Muscle layer of colon (tissue), 2 donors: ENCODE results near the gene DCTN4.
A peak's percentile ranks its signal among the peaks of the same experiment; 100 is the strongest.

Source experiments
- H3K27ac ChIP-seq: one replicate; pipeline ENCODE4 v1.7.0; 2013; ENCODE audit warnings: low read depth, mild to moderate bottlenecking, low read length, moderate library complexity
- H3K27me3 ChIP-seq, 2 donors: one replicate each; pipeline ENCODE4 v1.7.0; 2013; ENCODE audit warnings: low read length in 2 of 2, mild to moderate bottlenecking in 2 of 2; ENCODE audit not compliant: insufficient read depth in 2 of 2, control insufficient read depth in 1 of 2
- H3K36me3 ChIP-seq: one replicate; pipeline ENCODE4 v1.7.0; 2013; ENCODE audit warnings: mild to moderate bottlenecking, low read length; ENCODE audit not compliant: insufficient read depth
- H3K4me1 ChIP-seq: one replicate; pipeline ENCODE4 v1.7.0; 2013; ENCODE audit warnings: mild to moderate bottlenecking, low read length; ENCODE audit not compliant: insufficient read depth
- H3K4me3 ChIP-seq, 2 donors: one replicate each; pipeline ENCODE4 v1.7.0; 2013; ENCODE audit warnings: low read length in 2 of 2, low read depth in 1 of 2, mild to moderate bottlenecking in 1 of 2, moderate library complexity in 1 of 2
- H3K9ac ChIP-seq: one replicate; pipeline ENCODE4 v1.7.0; 2013; ENCODE audit warnings: low read length
- H3K9me3 ChIP-seq: one replicate; pipeline ENCODE4 v1.7.0; 2013; ENCODE audit warnings: mild to moderate bottlenecking, low read length
- donor health status: abdominal sarcoma.
- donor health status: Adenocarcinoma of cecum.

DCTN4 gene

GRCh38 chr5:150729859-150730258 lies 29.0 kb downstream of the DCTN4 start:
- no peak overlapping the region for H3K4me3 ChIP-seq
- H3K4me1 ChIP-seq, result no peaks in the 10 kb centered on the region
- no peaks in the 10 kb centered on the region for H3K9me3 ChIP-seq
- no peak overlapping the region for H3K27ac ChIP-seq
- H3K9ac ChIP-seq, result no peak overlapping the region
- peaks cover 46% of the 10 kb centered on the region for H3K36me3 ChIP-seq
- no peaks in the 10 kb centered on the region for H3K27me3 ChIP-seq

GRCh38 chr5:150723845-150724244 lies 35.0 kb downstream of the DCTN4 start:
- no peaks in the 10 kb centered on the region for H3K9me3 ChIP-seq
- H3K4me1 ChIP-seq, result no peaks in the 10 kb centered on the region
- no peaks in the 10 kb centered on the region for H3K27me3 ChIP-seq
- no peak overlapping the region for H3K9ac ChIP-seq
- H3K36me3 ChIP-seq, result peaks cover 68% of the 10 kb centered on the region
- H3K27ac ChIP-seq, result no peak overlapping the region
- H3K4me3 ChIP-seq, result no peak overlapping the region

GRCh38 chr5:150710165-150710564 lies 48.7 kb downstream of the DCTN4 start:
- no peak overlapping the region for H3K27ac ChIP-seq
- no peaks in the 10 kb centered on the region for H3K4me1 ChIP-seq
- H3K27me3 ChIP-seq, result no peaks in the 10 kb centered on the region
- H3K9me3 ChIP-seq, result no peaks in the 10 kb centered on the region
- H3K4me3 ChIP-seq, result no peak overlapping the region
- H3K9ac ChIP-seq, result no peak overlapping the region
- peaks cover 44% of the 10 kb centered on the region for H3K36me3 ChIP-seq

GRCh38 chr5:150706776-150707390 lies 51.9 kb downstream of the DCTN4 start:
- Histone ChIP-seq H3K36me3 (peaks cover 29% of the 10 kb centered on the region), H3K9me3 (no peaks in the 10 kb centered on the region), H3K4me3 (no peak overlapping the region), H3K9ac (no peak overlapping the region), H3K27ac (no peak overlapping the region), H3K27me3 (no peaks in the 10 kb centered on the region), H3K4me1 (no peaks in the 10 kb centered on the region)

GRCh38 chr5:150703762-150704161 lies 55.1 kb downstream of the DCTN4 start:
- no peaks in the 10 kb centered on the region for H3K9me3 ChIP-seq
- peaks cover under 1% of the 10 kb centered on the region for H3K36me3 ChIP-seq
- no peak overlapping the region for H3K9ac ChIP-seq
- H3K27me3 ChIP-seq, result no peaks in the 10 kb centered on the region
- peaks cover 13% of the 10 kb centered on the region for H3K4me1 ChIP-seq
- no peak overlapping the region for H3K4me3 ChIP-seq
- no peak overlapping the region for H3K27ac ChIP-seq

- peak within 1 kb of the TSS; percentile 51 for H3K9ac ChIP-seq
- H3K36me3 ChIP-seq, result peaks cover 28% of the 10 kb centered on the region
- no peaks in the 10 kb centered on the region for H3K9me3 ChIP-seq
- H3K4me1 ChIP-seq, result peaks cover 13% of the 10 kb centered on the region
- peak within 1 kb of the TSS; percentile 65 to 78 for H3K4me3 ChIP-seq
- peak within 1 kb of the TSS; percentile 98 for H3K27ac ChIP-seq
- H3K27me3 ChIP-seq, result no peaks in the 10 kb centered on the region
These were observed 58.0 kb downstream of the DCTN4 start, which contains the start of gene RBM22 for GRCh38 chr5:150700594-150701377. Gene RBM22 (minus strand): TSS chr5:150701062. CDS start chr5:150700985, 77 bp downstream.

GRCh38 chr5:150700246-150700593 lies 58.6 kb downstream of the DCTN4 start:
- Histone ChIP-seq H3K4me3 (peak overlapping the region; percentile 65 to 78), H3K9ac (peak overlapping the region; percentile 51), H3K27ac (peak overlapping the region; percentile 98), H3K36me3 (peaks cover 33% of the 10 kb centered on the region), H3K4me1 (peaks cover 13% of the 10 kb centered on the region), H3K9me3 (no peaks in the 10 kb centered on the region), H3K27me3 (no peaks in the 10 kb centered on the region)

GRCh38 chr5:150694612-150695011 lies 64.2 kb downstream of the DCTN4 start:
- peaks cover 71% of the 10 kb centered on the region for H3K36me3 ChIP-seq
- no peak overlapping the region for H3K9ac ChIP-seq
- no peaks in the 10 kb centered on the region for H3K27me3 ChIP-seq
- no peak overlapping the region for H3K4me3 ChIP-seq
- H3K4me1 ChIP-seq, result peaks cover 8% of the 10 kb centered on the region
- H3K9me3 ChIP-seq, result no peaks in the 10 kb centered on the region
- H3K27ac ChIP-seq, result no peak overlapping the region

GRCh38 chr5:150692276-150692675 lies 66.5 kb downstream of the DCTN4 start:
- Histone ChIP-seq H3K36me3 (peaks cover 58% of the 10 kb centered on the region), H3K27ac (no peak overlapping the region), H3K9ac (no peak overlapping the region), H3K27me3 (no peaks in the 10 kb centered on the region), H3K4me3 (no peak overlapping the region), H3K4me1 (no peaks in the 10 kb centered on the region), H3K9me3 (no peaks in the 10 kb centered on the region)

- H3K9me3 ChIP-seq, result no peaks in the 10 kb centered on the region
- no peak overlapping the region for H3K9ac ChIP-seq
- no peak overlapping the region for H3K27ac ChIP-seq
- no peaks in the 10 kb centered on the region for H3K4me1 ChIP-seq
- peaks cover 43% of the 10 kb centered on the region for H3K36me3 ChIP-seq
- H3K4me3 ChIP-seq, result no peak overlapping the region
- no peaks in the 10 kb centered on the region for H3K27me3 ChIP-seq
These were observed 68.1 kb downstream of the DCTN4 start for GRCh38 chr5:150690760-150691159.

- Histone ChIP-seq H3K36me3 (peaks cover 27% of the 10 kb centered on the region), H3K4me3 (no peak overlapping the region), H3K9ac (no peak overlapping the region), H3K27ac (no peak overlapping the region), H3K4me1 (no peaks in the 10 kb centered on the region), H3K9me3 (no peaks in the 10 kb centered on the region), H3K27me3 (no peaks in the 10 kb centered on the region)
These were observed 69.7 kb downstream of the DCTN4 start for GRCh38 chr5:150689120-150689519.

GRCh38 chr5:150676578-150676977 lies 82.2 kb downstream of the DCTN4 start:
- Histone ChIP-seq H3K9ac (no peak overlapping the region), H3K9me3 (no peaks in the 10 kb centered on the region), H3K4me3 (no peak overlapping the region), H3K4me1 (peaks cover 4% of the 10 kb centered on the region), H3K36me3 (no peaks in the 10 kb centered on the region), H3K27me3 (peaks cover 0 to 13% of the 10 kb centered on the region in 2 donors), H3K27ac (no peak overlapping the region)
